ENCODE data around the gene SPTBN1. TPM values are rescaled to one million over a fixed set of nuclear protein-coding genes. Genes with fewer than 3 reads are reported as not detected.

Gene SPTBN1
- total RNA-seq, 1 experiment from 2014 or later = 88.8 TPM

DNA sequence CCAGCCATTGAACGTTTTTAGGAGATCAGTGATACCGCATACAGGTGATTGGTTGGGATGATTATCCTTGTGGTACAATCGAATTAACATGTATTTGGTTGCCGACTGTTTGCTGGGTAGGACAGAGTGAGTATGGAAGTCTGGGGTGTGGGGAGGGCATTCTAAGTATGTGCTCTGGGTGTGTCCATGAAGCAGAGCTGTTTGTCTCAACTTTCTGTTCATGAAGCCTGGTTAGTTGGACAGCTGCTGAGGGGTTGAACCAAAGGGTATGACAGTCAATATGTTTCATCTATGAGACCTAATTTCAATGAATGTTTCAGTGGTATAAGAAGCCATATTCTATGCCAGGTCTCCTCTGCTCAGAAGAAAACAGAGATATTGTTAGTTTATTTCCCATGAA, 21.9 kb upstream of the SPTBN1 start:
- DNase-seq (ENCODE audit: low read depth) = no peak

DNA sequence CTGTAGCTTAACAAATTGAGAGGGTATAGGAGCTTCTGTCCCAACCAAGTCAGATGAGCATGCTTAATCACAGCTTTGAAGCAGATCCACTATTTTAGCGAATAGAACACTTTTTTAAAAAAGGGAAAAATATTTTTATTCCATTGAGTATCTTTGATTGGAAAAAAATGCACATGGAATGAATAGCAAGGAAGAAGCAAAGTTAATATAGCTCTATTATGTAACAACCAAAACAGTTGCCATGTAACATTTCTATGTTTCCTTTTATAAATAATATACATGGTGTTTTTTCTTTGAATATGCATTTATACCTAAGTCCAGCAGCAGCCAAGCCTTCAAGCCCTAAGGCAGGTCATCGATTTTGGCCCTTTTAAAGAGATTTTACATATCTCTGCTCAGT, 21.4 kb upstream of the SPTBN1 start:
- no peak for DNase-seq (ENCODE audit: low read depth)

DNA sequence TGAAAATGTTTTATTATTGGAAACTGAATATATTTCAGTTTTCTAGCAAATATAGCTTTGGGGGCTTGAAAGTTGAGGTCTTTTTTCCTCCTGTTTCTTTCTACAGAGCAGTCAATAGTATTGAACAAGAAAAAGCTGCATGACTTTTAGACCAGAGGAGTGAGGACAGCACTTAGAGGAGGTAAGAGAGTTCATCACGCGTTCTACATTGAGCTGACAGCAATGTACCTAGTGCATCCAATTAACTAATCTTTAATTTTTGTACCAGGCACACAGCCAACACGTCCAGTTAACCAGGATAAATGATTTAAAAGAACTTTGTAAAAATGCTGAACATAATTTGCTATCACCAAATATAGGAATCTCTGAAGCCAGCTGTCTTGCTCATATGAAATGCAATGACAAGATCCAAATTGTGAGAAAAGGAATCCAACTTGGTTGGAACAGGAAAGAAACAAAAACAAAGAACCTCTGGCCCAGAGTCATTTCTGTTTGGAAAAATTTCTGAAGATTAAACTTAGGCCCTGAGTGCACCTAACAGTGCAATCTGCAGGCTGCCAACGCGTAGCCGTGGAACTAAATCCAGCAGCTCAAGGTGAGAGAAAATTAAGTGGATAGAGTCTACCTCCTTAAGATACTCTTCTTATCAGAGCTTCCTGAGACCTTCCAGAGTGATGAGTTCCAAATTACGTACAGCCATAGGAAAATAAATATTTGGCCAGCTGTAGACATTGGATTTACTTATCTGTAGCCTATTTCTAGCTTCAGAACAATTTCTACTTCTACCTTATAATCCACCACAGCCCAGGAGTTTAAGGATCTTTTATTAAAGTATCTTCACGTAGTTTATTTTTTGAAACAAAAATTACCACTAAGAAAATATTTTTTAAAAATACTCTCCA, 20.6 kb upstream of the SPTBN1 start:
- no peak for DNase-seq (ENCODE audit: low read depth)

DNA sequence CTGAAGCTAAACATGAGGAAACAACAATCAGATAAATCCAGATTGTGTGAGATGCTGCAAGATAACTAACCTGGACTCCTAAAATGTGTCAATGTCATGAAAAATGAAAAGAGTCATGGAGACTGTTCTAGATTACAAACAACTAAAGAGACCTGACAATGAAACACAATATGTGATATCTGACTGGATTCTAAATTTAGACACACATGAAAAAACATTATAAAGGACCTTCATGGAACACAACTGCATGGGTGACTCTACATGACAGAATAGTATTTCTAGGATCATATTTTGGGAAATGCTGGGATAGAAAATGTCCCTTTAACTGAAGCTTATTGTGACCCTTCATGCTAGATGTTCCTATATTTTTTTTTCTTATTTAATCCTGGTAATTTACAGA, 18.5 kb upstream of the SPTBN1 start:
- DNase-seq (ENCODE audit: low read depth) = no peak

DNA sequence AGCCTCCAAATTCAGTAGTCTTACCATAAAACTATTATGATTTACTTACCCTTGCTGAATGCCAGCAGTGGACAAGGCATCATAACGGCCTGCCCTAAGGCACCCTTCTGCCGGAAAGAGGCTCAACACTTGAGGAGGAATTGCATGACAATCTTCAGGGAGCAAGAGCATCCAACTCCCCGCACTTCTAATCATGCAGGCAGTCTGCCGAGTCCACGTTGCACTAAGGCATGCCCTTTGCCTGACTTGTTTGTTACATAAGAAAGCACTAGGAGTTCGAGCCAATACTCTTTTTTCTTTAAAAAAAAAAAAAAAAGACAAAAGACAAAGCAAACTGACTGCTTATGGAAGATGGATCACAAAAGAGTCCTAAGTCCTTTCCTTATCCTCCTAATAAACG, 17.9 kb upstream of the SPTBN1 start:
- no peak for DNase-seq (ENCODE audit: low read depth)

DNA sequence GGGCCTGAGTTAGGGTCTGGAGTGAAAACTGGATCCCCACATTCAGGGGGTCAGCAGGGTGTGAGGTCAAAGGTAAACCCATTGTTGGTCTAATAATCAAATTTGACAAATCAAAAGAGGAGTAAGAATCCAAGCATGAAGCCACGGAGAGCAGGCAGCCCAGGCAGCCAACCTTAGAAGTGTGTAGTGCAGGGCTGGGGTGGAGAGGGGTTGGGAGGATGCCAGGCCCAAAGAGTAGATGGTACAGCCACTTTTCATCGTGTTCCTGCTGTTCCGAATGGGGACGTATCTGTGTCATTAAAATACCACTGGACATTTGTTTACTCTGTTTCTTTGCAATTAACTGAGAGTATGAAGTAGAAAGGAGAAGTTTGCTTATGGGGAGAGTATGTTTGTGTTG, 16.5 kb upstream of the SPTBN1 start:
- DNase-seq (ENCODE audit: low read depth) = no peak

DNA sequence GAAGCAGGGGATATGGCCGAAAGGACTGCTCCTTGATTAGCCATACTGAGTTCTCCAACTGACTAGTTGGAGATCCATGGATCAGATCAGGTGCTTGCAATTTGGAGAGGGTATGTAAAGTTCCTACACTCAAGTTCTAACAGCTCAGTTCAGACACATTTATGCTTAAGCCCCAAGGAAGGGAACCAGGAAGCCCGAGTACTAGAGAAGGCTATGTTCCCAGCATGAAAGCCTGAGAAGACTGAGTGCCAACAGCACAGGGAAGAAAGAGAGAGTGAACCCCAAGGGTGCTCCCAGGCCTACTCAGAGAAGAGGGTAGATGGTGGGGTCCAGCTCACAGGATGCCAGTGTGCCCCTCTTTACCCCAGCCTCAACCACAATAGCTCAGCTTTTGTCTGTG, 16.1 kb upstream of the SPTBN1 start:
- DNase-seq (ENCODE audit: low read depth) = no peak

DNA sequence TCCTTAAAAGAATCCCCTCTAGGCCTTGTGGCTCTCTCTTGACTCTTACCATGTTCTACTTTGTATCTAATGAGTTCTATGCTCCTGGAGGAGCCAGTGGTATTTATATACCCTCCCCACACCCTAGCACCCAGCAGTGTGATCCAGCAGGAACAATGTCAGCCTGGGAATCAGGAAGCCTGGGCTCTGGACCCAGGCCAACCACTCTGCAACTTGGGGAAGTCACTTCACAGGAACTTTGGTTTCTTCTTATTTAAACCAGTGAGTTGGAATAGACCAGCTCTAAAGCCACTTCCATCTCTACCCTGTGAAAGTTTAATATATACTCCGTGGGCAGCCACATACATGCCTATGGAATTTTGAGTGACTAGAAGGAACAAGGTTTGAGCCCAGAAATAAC, 11.6 kb upstream of the SPTBN1 start:
- no peak for DNase-seq (ENCODE audit: low read depth)

DNA sequence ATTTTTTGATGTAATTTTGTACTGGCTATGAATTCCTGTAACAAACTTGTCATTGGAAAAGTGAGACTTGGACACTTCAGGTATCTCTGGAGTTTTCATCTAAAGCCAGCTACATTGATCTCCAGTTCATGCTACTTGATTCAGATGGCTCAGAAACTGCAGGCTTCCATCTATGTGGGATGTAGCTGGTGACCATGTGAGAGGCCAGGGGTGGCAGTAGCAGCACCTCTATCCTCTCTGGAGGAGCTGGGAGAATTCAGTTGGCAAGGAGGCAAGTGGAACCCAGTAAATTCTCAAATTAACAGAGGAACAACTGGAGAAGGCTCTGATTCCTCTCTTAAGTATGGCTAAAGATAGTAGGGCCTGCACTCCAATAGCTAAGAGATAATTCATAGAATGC, 10.0 kb upstream of the SPTBN1 start:
- no peak for DNase-seq (ENCODE audit: low read depth)

DNA sequence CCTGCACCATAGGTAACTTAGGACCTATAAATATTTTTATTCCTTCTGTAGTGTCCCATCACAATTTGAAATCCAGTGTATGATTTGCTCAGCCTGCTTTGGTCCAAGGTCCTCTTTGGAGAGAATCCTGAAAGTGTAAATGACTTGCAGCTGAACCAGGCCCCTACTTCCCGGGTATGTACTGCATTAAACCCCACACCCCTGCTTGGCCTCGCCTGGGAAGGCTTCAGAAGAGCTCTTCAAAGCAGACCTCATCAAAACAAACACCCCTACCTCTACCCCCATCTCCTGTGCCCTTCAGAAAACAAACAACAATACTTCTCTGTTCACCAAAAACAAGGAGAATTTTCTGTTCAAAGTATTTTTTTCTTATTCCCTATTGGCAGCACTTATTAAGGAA, 9.5 kb upstream of the SPTBN1 start:
- DNase-seq (ENCODE audit: low read depth) = no peak

DNA sequence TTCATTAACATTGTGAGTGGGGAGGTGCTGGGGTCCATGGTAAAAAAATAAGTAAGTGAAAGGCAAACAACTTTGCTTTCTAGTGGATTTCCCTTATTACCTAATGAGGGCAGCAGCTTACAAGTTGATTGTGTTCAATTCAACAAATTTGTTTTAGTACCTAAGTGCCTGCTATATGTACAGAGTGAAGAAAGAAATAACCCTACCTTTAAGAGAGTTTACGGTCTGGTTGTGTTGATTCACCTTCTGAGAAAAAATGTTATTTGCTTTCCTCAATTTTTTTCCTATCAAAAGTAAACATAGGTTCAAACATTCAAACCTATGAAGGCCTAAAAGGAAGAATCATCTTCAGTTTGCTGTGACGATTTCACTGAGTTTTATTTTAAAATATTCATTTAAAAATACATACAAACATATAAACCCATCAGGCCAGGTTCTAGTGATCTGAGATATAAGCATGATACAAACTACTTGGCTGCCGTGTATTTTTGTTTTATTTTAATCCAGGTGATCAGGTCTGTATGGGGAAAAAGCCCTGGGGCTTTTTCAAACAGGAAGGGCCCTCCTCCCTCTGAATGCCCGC, 1.5 kb upstream of the SPTBN1 start:
- no peak for DNase-seq (ENCODE audit: low read depth)

DNA sequence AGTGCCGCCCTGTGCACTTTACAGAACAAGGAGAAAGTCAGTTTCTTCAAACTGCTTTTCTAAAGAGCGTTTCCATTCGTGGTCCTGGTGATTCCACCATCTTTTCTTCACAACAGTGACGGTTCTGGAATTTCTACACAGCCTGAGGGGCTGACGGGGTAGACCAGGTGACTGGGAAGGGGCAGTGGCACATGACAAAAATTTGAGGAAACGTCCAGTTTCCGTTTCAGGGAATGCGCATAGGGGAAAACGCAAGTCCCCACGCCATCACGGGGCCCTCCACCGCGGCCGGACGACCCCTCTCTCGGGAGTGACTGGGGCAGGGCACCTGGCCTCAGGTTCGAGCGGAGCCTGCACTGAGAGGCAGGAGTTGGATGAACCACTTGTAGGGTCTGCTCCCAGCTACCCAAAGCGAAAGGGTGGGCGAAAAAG, 980 bp upstream of the SPTBN1 start:
- DNase-seq (ENCODE audit: low read depth) = no peak

DNA sequence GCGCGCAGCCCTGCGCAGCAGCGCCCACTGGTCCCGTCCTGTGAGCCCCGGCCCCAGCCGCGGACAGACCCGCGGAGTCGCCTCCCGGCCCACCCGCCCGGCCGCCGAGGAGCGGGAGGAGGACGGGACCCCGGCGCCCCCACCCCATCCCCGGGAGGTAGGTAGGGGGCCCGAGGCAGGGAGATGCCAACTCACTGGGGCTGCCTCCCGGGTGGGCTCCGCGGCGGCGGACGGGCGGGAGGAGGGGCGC, 160 bp downstream of the SPTBN1 start:
- no peak for DNase-seq (ENCODE audit: low read depth)

DNA sequence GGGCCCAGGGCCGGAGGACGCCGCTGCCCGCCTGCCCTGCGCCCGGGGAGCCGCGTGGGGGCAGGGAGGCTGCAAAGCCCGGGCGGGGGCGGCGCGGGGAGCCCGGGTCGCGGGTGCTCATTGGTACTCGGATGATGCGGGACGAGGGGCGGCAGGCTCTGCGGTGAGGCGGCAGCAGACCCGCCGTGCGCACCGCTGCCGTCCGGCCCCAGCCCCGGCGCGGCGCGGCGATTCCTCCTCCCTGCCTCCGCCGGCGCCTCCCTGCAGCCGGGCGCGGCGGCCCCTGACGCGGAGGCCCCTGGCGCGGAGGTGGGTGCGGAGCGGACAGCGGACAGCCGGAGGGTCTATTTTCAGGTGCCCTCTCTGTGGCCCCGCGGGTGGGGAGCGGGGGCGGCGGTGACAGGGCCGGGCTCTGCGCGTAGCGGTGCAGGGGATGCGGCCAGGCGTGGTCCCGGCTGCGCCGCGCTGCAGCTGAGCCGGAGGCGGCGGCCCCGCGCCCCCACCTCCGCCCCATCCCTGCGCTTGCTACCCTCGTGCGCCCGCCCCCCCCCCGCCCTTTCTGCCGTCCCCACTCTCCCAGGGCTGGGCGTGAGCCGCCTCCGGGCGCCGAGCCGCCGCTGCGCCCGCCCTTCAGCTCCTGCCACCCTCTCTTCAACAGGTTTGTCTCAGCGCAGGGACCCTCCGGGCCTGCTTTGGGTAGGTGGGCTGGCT, 640 bp downstream of the SPTBN1 start:
- peak; percentile 48 for DNase-seq (ENCODE audit: low read depth)

DNA sequence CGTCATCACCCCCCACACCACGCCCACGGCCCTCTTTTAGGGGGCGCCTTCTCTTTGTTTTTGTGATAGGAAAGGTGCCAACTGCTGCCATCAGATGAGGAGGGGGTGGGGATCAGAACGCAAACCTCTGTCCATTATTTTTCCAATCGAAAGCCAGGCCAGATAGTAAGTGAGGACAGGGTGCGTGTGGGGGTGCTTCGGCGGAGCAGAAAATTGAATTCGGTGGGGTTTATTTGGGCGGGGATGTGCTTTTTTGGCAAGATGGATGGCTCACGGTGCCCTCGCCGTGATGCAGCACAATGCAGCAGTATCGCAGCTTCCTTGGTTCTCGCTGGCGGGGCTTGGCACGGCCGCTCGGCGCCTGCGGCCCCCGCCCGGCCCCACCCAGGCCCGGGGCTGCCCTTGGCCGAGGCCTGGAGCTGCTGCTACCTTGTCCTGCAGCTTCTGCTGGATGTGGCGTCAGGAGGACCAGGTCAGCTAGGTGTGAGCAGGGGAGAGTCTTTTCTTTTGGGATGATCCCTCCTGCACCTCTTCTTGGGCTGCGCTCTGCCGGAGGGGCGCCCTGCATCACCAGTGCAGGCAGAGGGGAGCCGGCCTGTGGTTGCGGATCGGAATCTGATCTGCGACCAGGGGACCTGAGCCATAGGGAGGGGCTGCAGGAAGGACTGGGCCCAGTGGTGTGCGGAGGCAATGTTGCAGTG, 1.3 kb downstream of the SPTBN1 start:
- DNase-seq (ENCODE audit: low read depth) = peak; percentile 42

DNA sequence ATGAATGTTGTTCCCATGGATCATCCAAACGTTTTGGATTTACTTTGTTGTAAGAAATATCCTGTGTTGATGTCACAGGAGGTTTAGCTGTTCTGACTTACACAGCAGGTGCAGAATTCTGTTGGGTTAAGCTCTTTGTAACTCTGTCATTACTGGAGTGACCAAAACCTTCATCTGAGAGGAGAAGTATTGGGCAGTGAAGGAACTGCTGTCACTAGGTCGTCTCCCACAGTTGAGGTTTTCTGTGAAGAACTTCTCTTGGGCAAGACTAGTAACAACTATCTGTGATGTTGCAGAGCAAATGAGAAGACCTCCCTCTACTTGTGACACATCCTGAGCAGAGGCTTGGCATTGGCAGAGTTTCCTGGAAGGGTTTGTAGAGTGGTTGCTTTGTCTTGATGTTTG, 2.9 kb downstream of the SPTBN1 start:
- DNase-seq (ENCODE audit: low read depth) = peak; percentile 46

DNA sequence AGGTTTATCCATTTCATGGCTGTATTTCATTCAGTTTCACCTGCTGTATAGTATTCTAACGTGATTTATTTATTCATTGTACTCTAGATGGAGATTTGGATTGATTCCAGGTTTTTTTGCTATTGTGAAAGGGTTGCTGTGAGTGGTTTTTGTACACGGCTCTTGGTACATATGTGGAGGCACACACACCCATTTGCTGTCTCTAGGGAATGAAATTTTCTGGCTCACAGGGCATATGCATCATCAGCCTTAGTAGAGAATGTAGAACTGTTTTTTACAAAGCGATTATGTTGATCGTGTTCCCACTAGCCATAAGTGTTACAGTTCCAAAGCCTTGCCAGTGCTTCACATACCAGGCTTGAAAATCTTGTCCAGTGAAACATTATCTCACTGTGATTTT, 5.1 kb downstream of the SPTBN1 start:
- DNase-seq (ENCODE audit: low read depth) = no peak

DNA sequence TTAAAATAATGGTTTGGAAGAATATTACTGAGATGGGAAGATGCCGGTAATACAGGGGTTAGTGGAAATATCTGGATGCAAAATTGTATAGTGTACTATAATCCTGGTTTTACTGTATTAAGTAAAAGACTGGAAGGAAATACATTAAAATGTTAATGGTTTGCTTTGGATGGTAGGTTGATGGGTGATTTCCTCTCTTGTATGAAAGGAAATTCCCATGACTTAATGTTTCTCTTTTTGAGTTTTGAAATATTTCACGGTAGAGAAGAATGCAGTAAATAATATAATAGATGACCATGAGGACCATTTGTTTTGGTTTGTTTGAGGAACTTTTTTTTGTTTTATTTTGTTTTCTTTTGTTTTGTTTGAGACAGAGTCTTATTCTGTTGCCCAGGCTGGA, 8.2 kb downstream of the SPTBN1 start:
- DNase-seq (ENCODE audit: low read depth) = no peak

DNA sequence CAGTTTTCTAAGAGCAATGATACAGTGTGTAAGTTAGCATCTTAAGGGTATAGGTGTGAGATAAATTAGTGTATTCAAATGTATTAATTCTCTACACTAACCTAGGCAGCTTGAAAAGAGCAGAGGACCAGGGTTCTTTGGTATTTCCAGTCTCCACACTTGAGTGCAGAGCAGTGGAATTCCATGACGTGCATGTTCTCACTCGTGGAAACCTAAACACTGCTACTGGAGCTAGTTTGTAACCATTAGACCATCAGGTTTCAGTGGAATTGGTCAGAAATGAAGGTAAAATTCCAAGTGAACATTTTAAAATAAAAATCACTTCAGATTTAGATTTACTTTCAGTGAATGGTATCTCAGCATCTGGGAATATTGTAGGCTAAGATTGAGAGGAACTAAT, 9.0 kb downstream of the SPTBN1 start:
- no peak for DNase-seq (ENCODE audit: low read depth)

DNA sequence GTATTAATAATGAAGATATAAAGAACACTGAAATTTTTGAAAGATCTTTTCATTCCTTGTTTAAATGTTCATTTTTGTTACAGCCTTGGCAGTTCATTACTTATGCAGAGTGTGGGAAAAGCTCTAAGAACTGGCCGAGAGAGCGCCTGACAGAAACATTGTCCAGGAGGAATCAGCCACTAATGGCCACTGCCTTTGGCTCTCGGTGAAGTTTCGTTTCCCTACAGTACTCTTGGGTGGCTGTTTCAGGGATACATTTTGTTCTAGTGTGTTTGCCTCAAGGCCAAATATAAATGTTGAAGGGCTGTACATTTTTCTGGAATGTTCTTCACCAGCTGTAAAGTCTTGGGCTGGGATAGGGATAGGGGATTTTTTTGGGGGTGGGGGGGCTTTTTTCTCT, 10.7 kb downstream of the SPTBN1 start:
- no peak for DNase-seq (ENCODE audit: low read depth)

DNA sequence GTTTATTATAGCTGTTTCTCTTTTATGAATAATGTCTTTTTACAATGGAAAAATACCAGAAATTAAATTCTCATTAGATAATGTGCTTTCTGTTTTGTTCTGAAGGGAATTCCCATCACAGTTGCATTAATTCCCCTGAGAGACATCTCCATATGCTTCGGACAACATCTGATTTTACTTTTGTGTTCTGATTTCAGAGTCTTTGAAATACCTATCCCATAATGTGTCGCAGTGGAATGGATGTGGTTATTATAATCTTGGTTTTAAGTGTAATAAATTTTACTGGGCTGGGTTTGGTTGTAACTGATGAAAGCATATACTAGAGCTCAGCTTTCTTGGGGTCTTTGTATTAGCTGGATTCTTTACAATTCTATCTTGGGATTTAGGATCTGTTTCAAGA, 12.5 kb downstream of the SPTBN1 start:
- DNase-seq (ENCODE audit: low read depth) = no peak

DNA sequence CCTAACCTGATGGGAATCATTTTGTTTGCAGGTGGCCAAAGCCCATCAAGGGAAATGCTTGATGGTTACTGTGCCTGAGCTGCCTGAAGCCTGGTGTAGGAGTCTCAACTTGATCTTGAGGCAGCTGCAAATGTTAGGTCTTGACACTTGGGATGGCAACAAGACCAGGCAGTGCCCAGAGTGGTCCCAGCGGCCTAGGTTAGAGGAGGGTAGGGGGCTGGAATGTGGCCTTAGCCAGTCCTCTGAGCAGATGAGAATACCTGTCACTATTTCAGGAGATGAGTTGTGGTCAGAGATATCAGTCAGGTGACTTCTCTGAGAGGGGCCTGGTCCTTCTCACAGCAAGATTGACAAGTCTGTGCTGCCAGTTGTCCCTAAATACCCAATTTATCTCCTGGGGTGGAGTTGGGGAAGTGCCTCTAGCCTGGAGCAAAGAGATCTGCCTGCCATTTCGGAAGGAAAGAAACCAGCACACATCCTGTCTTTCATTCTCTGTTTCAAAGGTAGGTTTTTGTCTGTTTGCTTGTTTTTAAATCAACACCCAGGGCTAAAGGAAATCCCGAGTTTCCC, 13.4 kb downstream of the SPTBN1 start:
- peak; percentile 19 for DNase-seq (ENCODE audit: low read depth)

Measured in M059J (cell line).